NCI-H146 treated with DMSO at 0.1 percent for 48 hours (cell line): ENCODE measurements around the gene ZNF483.
"Not testable (repeated sequence)": the region's sequence is repeated elsewhere in the genome, so short reads cannot be mapped to it uniquely, and the experiment has no call there.

Experiments
- DNase-seq: peaks from one replicate; lab custom pipeline; 2025; ENCODE audit not compliant: unreplicated experiment; lab: John Stamatoyannopoulos, UW

The ZNF483 gene

DNA sequence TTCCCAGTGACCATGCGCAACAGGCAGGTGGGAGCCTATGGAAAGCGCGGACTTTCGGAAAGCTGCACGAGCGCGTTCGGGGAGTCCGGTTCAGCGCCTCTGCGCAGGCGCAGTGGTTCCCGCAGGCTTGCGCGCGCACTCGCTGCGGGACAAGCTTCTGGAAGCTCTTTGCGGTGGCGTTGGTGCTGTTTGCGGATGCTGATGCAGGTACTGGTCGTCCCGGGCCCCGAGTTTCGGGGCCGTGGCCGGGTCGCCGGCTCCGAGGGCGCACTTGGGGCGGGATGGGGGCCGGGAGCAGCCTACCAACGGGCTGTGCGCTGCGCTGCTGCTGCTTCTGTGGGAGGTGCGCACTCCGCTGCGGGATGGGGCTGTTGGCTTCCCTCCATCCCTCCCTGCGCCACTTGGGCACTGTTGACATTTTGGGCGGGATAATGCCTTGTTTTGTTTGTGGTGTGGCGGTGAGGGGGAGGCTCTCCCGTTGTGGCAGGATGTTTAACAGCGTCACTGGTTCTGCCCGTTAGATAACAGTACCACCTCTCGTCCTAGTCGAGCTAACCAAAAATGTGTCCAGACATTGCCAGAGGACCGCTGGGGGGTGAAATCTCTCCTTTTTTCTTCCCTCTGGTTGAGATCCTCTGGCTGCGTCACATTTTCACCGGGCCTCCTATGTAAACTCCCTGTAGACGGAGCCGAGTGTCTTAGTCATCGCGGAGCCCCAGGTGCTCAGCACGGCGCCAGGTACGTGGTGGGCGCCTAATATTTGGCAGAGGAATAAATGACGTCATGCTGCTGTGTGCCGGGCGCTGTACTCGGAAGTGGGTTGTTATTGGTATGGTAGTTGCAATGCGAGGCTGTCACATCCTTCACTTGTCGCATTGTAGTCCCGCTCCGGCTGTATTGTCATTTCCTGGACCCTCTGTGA lies at the start of gene ZNF483:
TSS of gene ZNF483 (plus strand) at position 124 of the 922 bp plus-strand sequence. CDS start 2,217 bp downstream, outside the sequence.
- peak; percentile 62 for DNase-seq

GRCh38 chr9:111475195-111475594 lies 49.8 kb upstream of the ZNF483 start:
- no peak for DNase-seq

DNA sequence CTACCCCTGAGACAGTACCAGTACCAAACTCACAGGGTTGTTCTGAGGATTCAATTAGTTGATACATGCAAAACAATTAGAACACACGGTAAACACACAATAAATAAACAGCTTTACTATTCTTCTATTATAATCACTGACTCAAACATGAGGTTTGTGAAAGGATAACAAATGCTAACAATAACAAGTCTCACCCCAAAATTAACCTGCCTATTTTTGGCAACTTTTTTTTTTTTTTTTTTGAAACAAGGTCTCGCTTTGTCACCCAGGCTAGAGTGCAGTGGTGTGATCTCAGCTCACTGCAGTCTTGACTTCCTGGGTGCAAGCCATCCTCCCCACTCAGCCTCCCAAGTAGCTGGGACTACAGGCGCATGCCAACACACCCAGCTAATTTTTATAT lies 47.3 kb upstream of the ZNF483 start:
- DNase-seq = no peak

DNA sequence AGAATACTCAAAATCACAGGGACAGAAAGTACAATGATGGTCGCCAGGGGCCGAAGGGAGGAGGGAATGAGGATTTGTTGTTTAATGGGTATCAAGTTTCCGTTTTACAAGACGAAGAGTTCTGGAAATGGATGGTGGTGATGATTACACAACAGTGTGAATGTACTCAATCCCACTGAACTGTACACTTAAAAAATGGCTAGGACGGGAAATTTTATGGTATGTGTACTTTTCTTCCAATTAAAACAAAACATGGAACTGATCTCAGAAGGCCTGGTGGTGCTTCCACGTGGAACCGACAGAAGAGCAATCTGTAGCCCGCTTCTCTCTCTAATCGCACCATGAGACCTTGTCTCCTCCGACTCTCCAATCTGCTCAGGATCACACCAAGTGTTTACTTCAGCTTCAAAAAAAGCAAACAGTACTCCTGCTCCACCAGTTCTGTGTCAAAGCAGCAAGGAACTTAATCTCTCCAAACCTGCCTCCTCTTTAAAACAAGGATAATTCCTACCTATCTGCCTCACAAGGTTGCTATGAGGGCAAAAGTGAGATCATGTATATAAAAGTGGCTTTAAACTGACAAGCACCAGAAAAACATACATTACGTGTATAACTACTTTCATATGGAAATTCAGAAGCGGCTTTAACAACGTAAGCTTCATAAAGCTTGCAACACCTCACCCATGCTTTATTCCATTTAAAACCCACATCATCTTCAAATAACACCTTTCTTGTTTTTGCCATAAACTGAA lies 42.9 kb upstream of the ZNF483 start:
- no peak for DNase-seq

- no peak for DNase-seq
Observed at GRCh38 chr9:111482694-111483438, 42.1 kb upstream of the ZNF483 start.

DNA sequence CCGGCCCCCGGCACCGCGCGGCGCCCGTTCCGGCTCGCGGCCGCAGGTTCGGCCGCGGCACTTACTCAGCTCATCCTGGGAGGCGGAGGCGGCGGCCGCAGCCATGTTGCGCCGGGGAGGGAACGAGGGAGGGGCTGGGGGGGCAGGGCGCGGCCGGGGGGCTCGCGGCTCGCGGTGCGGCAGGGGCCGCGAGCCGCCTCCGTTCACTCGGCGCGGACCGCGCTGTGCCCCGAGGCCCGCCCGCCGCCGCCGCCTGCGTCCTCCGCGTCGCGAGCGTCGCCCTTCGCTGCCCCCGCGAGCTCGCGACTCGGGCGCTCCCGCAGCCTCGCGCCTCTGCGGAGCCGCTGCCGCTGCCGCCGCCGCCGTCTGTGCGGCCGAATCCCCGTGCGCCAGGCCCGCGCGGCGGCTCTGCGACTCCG lies 41.5 kb upstream of the ZNF483 start:
- DNase-seq = no peak

DNA sequence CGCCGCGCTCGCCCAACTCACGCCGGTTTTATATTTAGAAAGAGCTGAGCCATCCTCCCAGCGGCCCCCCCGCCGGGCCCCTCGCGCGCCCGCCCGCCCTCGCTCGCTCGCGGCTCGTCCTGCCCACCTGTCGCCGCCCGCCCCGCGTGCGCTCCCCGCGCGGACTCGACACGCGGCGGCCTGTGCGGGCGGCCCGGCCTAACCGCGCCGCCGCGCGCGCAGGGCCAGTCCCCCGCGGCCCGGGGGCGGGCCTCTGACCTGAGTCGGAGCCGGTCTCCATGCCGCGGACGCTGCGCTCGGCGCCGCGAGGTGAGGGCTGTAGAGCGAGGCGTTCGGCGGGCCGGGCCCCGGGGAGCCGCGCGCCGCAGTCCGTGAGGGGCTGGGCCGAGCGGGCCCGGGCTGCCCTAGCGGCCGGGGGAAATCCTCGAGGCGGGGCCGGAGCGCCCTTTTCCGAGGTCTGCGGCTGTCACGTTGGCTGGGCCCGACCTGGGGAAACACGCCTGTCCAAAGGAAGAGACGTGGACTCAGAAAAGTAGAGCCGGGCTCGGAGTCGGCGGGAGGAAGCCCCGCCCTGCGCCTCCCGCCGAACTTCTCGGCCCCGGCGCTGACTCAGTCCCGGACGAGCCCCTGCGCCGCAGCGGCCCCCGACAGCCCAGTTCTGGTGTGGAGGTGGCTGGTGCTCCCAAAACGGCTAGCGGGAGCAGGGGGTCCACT lies 41.0 kb upstream of the ZNF483 start, which contains the start of gene ECPAS:
TSS of gene ECPAS (minus strand) at position 526 of the 714 bp plus-strand sequence. CDS start 11,465 bp downstream, outside the sequence.
- no peak for DNase-seq

- no peak for DNase-seq
Observed at GRCh38 chr9:111484572-111484894, 40.4 kb upstream of the ZNF483 start.

DNA sequence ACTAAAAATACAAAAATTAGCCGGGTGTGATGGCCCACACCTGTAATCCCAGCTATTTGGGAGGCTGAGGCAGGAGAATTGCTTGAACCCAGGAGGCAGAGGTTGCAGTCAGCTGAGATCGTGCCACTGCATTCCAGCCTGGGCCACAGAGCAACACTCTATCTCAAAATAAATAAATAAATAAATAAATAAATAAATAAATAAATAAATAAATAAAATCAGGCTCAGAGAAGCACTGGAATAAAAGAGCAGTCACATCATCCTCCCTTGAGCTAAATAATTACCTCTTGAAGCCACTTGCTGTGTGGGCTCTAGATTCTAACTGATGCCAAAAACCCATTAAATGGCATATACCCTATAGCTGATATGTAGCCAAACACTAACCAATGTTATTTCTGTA lies 27.8 kb upstream of the ZNF483 start:
- not testable (repeated sequence) for DNase-seq

- no peak for DNase-seq
Observed at GRCh38 chr9:111501005-111501562, 23.9 kb upstream of the ZNF483 start.

- no peak for DNase-seq
Observed at GRCh38 chr9:111501648-111502047, 23.3 kb upstream of the ZNF483 start.

DNA sequence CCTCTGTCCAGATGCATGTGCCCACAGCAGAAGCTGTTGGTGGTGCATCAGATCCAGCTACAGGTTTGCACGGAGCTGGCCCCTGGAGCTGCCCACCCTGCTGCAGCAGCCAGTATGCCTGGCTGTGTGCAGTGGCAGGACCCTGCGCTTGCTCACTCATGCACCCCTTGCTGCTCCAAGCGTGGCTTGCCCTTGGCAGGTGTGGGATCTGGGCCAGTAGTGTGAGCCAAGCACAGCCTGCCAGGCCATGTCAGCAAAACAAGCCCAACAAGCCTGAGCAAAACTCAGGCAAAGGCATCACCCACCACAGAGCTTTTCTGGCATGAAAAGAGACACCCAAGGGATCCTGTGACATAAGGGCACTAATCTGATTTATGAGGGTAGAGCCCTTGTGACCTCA lies 22.5 kb upstream of the ZNF483 start:
- no peak for DNase-seq

DNA sequence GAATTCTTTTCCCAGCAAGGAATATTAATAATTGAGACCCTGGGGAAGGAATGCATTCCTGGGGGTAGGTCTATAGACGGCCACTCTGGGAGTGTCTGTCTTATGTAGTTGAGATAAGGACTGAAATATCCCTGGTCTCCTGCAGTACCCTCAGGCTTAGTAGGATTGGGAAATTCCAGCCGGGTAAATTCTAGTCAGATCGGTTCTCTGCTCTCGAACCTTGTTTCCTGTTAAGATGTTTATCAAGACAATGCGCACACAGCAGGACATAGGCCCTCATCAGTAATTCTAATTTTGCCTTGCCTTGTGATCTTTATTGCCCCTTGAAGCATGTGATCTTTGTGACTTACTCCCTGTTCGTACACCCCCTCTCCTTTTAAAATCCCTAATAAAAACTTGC lies 13.4 kb upstream of the ZNF483 start:
- not testable (repeated sequence) for DNase-seq

DNA sequence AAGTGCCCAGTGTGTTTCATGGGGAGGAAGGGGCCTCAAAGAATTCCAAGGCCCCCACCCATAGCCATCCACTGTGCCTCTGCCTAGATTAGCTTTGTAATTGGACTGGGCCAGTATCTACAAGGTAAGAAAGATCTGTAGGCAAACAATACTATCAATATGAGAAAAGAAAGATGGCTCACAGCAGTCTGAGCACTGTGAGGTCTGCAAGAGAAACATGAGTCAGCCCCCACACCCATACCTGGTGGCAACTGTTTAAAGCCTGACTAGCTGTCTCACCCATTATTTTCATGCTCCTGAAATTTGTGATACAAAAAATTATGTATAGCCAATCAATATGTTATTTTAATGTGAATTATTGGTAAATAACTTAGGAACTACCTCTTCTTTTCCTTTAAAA lies 10.0 kb upstream of the ZNF483 start:
- DNase-seq = no peak

- DNase-seq = no peak
Observed at GRCh38 chr9:111516061-111516465, 8.9 kb upstream of the ZNF483 start.

- peak; percentile 24 for DNase-seq
Observed at GRCh38 chr9:111524731-111525055, 286 bp upstream of the ZNF483 start.

- DNase-seq = no peak
Observed at GRCh38 chr9:111527347-111527746, 2.4 kb downstream of the ZNF483 start.

DNA sequence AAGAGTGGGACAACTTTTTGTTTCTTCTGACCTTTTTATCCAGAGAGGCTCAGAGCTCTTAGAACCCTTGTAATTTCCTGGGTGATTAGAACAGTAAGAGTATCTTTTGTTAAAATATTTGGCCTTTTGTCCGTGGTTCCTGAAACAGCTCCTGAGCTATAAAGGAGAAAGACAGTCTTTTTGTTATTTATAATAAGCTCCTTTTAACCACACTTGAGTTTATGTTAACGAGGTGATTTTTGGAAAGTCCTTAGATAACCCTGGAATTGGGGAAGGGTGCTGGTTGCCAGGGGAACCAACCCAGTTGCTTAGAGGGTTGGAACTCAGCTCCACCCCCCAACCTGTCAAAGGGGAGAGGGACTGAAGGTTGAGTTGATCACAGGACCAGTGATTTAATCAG lies 4.8 kb downstream of the ZNF483 start:
- DNase-seq = no peak

DNA sequence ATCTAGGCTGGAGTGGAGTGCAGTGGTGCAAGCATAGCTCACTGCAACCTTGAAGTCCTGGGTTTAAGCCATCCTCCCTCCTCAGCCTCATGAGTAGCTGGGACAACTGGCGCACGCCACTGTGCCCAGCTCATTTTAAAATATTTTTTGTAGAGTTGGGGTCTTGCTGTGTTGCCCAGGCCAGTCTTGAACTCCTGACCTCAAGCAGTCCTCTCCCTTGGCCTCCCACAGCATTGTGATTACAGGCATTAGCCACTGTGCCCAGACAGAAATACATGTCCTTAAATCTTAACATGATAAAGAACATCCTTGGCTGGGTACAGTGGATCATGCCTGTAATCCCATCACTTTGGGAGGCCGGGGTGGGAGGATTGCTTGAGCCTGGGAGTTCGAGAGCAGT lies 6.7 kb downstream of the ZNF483 start:
- no peak for DNase-seq

DNA sequence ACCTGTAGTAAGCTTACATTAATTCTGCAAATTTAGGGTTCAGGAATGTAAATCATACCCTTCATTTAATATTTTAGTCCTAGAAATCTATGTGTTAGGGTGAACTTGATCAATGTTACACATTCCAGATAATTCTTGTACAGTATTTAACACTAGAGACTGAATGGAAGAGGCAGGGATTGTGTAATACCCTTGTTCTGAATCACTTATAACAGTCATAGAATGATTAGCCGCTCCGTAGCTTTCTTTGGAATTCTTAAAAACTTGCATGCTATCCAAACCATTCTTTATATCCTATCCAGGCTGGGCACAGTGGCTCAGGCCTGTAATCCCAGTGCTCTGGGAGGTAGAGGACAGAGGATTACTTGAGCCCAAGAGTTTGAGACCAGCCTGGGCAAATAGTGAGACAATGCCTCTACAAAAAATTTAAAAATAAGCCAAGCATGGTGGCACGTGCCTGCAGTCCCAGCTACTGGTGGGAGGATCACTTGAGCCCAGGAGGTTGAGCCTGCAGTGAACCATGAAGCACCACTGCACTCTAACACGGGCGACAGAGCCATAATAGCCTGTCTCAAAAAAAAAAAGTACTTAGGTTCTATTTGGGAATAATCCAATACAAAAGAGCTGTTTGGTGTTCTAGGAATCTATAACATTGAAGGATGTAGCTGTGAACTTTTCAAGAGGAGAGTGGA lies 8.3 kb downstream of the ZNF483 start:
- no peak for DNase-seq
